A549 treated with dexamethasone at 1 μM for 4 hours (cell line): ENCODE data around the gene ESRRB. TPM values are rescaled to one million over a fixed set of nuclear protein-coding genes. Genes with fewer than 3 reads are reported as not detected.

Source experiments
- total RNA-seq: library from RNA; stranded (reverse); fragments of 200-300 nt; extraction: Qiagen RNA extraction; gene quantifications from 5 replicates; pipeline ENCODE4 v1.2.3, GENCODE V29; 2022

The ESRRB gene
- total RNA-seq = 0.13 to 0.30 TPM (median 0.20 TPM) in 5 replicates

GRCh38 chr14:76375947-76376404, at the start of gene ESRRB:
TSS of gene ESRRB (plus strand) at chr14:76376137. CDS start at chr14:76376402, 265 bp downstream.

Other genes with a start within 250 kb of the ESRRB start
- gene GPATCH2L, start 224.2 kb upstream of the ESRRB start, total RNA-seq = 12.8 to 22.1 TPM (median 21.1 TPM) in 5 replicates